Endothelial cell of umbilical vein (primary cell): ENCODE data around the gene FATE1. TPM values are rescaled to one million over a fixed set of nuclear protein-coding genes. Genes with fewer than 3 reads are reported as not detected.

Experiments
- BruUV-seq: library from RNA; stranded (reverse); fragments of 400-500 nt; replicated peaks from 2 replicates; lab custom pipeline; 2021; lab: Mats Ljungman, UMichigan
- CTCF ChIA-PET: fragments of 300-600, 350-600 bp; sonication (Branson Sonifier 250); formaldehyde crosslinking; loops from one replicate; lab custom pipeline; 2021; ENCODE audit warnings: antibody characterized with exemption, inconsistent platforms; lab: Charles Lee
- POLR2A ChIA-PET: fragments of 300-600, 350-600 bp; sonication (Branson Sonifier 250); formaldehyde crosslinking; loops from one replicate; lab custom pipeline; 2021; ENCODE audit warnings: antibody characterized with exemption, inconsistent platforms; lab: Charles Lee
- DNase-seq: peaks from one replicate; pipeline ENCODE4 v3.0.0-alpha.2; 2011; ENCODE audit warnings: low read depth, low spot score
- FAIRE-seq: peaks from 2 replicates; lab custom pipeline; 2011; peaks lifted over from hg19 to GRCh38; lab: Jason Lieb, UNC
- H2AFZ ChIP-seq: 2 replicates; pipeline ENCODE4 v1.6.0; 2012; ENCODE audit warnings: low read depth, low read length, control low read depth, inconsistent platforms
- H3K27ac ChIP-seq: 2 replicates; pipeline ENCODE4 v1.5.1; 2011; ENCODE audit warnings: low read depth, mild to moderate bottlenecking, control low read depth, low read length, moderate library complexity; ENCODE audit not compliant: insufficient read depth
- H3K27me3 ChIP-seq, 2 experiments: 2 replicates each; pipeline versions ENCODE4 v1.6.0 to v1.6.1; 2011; ENCODE audit warnings: low read length in 2 of 2, mixed read lengths in 1 of 2; ENCODE audit not compliant: control insufficient read depth in 2 of 2, insufficient read depth in 2 of 2
- H3K36me3 ChIP-seq, 2 experiments: 2 replicates in 1 of 2; 3 replicates in 1 of 2; pipeline ENCODE4 v1.5.1; 2011; ENCODE audit warnings: low read length in 2 of 2, mild to moderate bottlenecking in 1 of 2, moderate library complexity in 1 of 2; ENCODE audit not compliant: control insufficient read depth in 2 of 2, insufficient read depth in 2 of 2; ENCODE audit errors: extremely low read depth in 1 of 2
- H3K4me1 ChIP-seq: 3 replicates; pipeline ENCODE4 v1.5.1; 2011; ENCODE audit warnings: mild to moderate bottlenecking, low read length; ENCODE audit not compliant: control insufficient read depth, insufficient read depth; ENCODE audit errors: extremely low read depth
- H3K4me2 ChIP-seq: 2 replicates; pipeline ENCODE4 v1.6.1; 2011; ENCODE audit warnings: low read length, control low read depth, mixed read lengths; ENCODE audit not compliant: insufficient read depth
- H3K4me3 ChIP-seq, 3 experiments: fragments of 200-600 bp in 1 of 3; sonication (generic), shearing (Covaris generic) in 1 of 3; replicated peaks in 1 of 3; 2 replicates each; pipeline ENCODE4 v1.5.1; 2011 to 2016; ENCODE audit warnings: control low read depth in 3 of 3, low read length in 3 of 3, mild to moderate bottlenecking in 2 of 3, inconsistent platforms in 1 of 3, low read depth in 1 of 3, moderate library complexity in 1 of 3; ENCODE audit not compliant: insufficient read depth in 1 of 3
- H3K79me2 ChIP-seq: 2 replicates; pipeline ENCODE4 v1.6.0; 2012; ENCODE audit warnings: low read length, inconsistent platforms; ENCODE audit not compliant: control insufficient read depth, insufficient read depth
- H3K9ac ChIP-seq: replicated peaks from 2 replicates; pipeline ENCODE3; 2011; ENCODE audit warnings: low read length, control low read depth; ENCODE audit not compliant: insufficient read depth; ENCODE audit errors: extremely low read depth
- H3K9me1 ChIP-seq: replicated peaks from 3 replicates; pipeline ENCODE4 v1.6.0; 2011; ENCODE audit warnings: mild to moderate bottlenecking, low read length; ENCODE audit not compliant: control insufficient read depth, insufficient read depth; ENCODE audit errors: extremely low read depth
- H3K9me3 ChIP-seq: replicated peaks from 2 replicates; pipeline ENCODE4 v1.5.1; 2012; ENCODE audit warnings: low read length, inconsistent platforms; ENCODE audit not compliant: control insufficient read depth, insufficient read depth
- H4K20me1 ChIP-seq: replicated peaks from 2 replicates; pipeline ENCODE3; 2011; ENCODE audit warnings: mild to moderate bottlenecking, low read length; ENCODE audit not compliant: control insufficient read depth, insufficient read depth; ENCODE audit errors: extremely low read depth
- EZH2 ChIP-seq: IDR thresholded peaks from 2 replicates; pipeline ENCODE4 v1.6.1; 2012; ENCODE audit warnings: borderline replicate concordance, low read depth, mild to moderate bottlenecking, moderate library complexity, low read length, inconsistent platforms; ENCODE audit not compliant: severe bottlenecking
- FOS ChIP-seq: IDR thresholded peaks from 2 replicates; pipeline ENCODE4 v1.6.1; 2011; ENCODE audit warnings: mild to moderate bottlenecking, low read length, moderate library complexity, borderline replicate concordance; ENCODE audit not compliant: insufficient read depth
- GATA2 ChIP-seq: IDR thresholded peaks from 2 replicates; pipeline ENCODE4 v1.7.0; 2011; ENCODE audit warnings: low read depth, mild to moderate bottlenecking, moderate library complexity, mixed read lengths, low read length; ENCODE audit not compliant: insufficient read length, insufficient read depth
- JUN ChIP-seq: IDR thresholded peaks from 2 replicates; pipeline ENCODE4 v1.6.1; 2011; ENCODE audit warnings: borderline replicate concordance, low read depth; ENCODE audit not compliant: insufficient read length, insufficient read depth
- MYC ChIP-seq: IDR thresholded peaks from one replicate; pipeline ENCODE4 v1.6.1; 2011; ENCODE audit warnings: mild to moderate bottlenecking, low read depth, low read length
- POLR2A ChIP-seq: IDR thresholded peaks from 2 replicates; pipeline ENCODE4 v1.6.1; 2012; ENCODE audit warnings: low read depth, mild to moderate bottlenecking, control low read depth, low read length
- POLR2AphosphoS5 ChIP-seq: IDR thresholded peaks from 2 replicates; pipeline ENCODE4 v1.6.1; 2012; ENCODE audit warnings: low read depth, mild to moderate bottlenecking, control low read depth, low read length, moderate library complexity; ENCODE audit not compliant: insufficient read depth
- dilution Hi-C: fragments of 300-500 bp; cut with MboI; formaldehyde crosslinking; loops from one replicate; pipeline ENCODE4 v1.15.0; 2019; ENCODE audit warnings: low sequenced_read_pairs; ENCODE audit not compliant: extremely low pct_ligation_motif_present
- intact Hi-C: fragments of 100-400 bp; cut with micrococcal nuclease; formaldehyde crosslinking; loops from one replicate; pipeline ENCODE4 v1.10.0; 2022
- polyA plus RNA-seq, 4 experiments: library from polyadenylated mRNA; depleted of rRNA in 3 of 4; stranded (reverse) in 3 of 4; unstranded in 1 of 4; fragments of >200 nt; gene quantifications; 2 replicates each; pipeline versions ENCODE4 v1.2.1 to v1.2.3, GENCODE V29; 2011 to 2012; ENCODE audit warnings: missing spikeins in 1 of 4
- total RNA-seq: library from RNA; stranded (reverse); gene quantifications from 2 replicates; pipeline ENCODE4 v1.2.3, GENCODE V29; 2021
- TF ChIP-seq, protein P1 (sequence below), 2 donors: IDR thresholded peaks; 1 replicate in 1 of 2; 2 replicates in 1 of 2; pipeline ENCODE4 v1.5.1; 2011; ENCODE audit warnings: low read length in 2 of 2, mild to moderate bottlenecking in 2 of 2, moderate library complexity in 2 of 2, control low read depth in 1 of 2, inconsistent platforms in 1 of 2, low read depth in 1 of 2; ENCODE audit not compliant: insufficient read depth in 1 of 2; ENCODE audit errors: extremely low read depth in 1 of 2

FATE1 gene
- total and polyA plus RNA-seq, 2 donors (not counting 3 experiments of a cell fraction or from before 2014, with no cell fraction given) = not detected

DNA sequence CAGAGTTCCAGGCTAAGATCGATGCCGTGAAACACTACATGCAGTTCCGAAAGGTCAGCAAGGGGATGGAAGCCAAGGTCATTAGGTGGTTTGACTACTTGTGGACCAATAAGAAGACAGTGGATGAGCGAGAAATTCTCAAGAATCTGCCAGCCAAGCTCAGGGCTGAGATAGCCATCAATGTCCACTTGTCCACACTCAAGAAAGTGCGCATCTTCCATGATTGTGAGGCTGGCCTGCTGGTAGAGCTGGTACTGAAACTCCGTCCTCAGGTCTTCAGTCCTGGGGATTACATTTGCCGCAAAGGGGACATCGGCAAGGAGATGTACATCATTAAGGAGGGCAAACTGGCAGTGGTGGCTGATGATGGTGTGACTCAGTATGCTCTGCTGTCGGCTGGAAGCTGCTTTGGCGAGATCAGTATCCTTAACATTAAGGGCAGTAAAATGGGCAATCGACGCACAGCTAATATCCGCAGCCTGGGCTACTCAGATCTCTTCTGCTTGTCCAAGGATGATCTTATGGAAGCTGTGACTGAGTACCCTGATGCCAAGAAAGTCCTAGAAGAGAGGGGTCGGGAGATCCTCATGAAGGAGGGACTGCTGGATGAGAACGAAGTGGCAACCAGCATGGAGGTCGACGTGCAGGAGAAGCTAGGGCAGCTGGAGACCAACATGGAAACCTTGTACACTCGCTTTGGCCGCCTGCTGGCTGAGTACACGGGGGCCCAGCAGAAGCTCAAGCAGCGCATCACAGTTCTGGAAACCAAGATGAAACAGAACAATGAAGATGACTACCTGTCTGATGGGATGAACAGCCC, 28.0 kb downstream of the FATE1 start:
- Histone ChIP-seq H3K27me3 (no peaks in the 10 kb centered on the region), H2AFZ (no peak overlapping the region), H4K20me1 (no peaks in the 10 kb centered on the region), H3K4me1 (no peaks in the 10 kb centered on the region), H3K9me1 (no peaks in the 10 kb centered on the region), H3K79me2 (no peaks in the 10 kb centered on the region), H3K36me3 (no peaks in the 10 kb centered on the region), H3K9me3 (no peaks in the 10 kb centered on the region), H3K9ac (no peak overlapping the region), H3K4me2 (no peak overlapping the region), H3K4me3 (no peak overlapping the region), H3K27ac (no peak overlapping the region)
- dilution Hi-C loops (no loop called here), intact Hi-C loops (no loop called here)
- no TSS peak for BruUV-seq
- DNase-seq (no peak), FAIRE-seq (no peak)
- ChIA-PET CTCF (interaction anchor here (1.0 kb wide), 1 partner anchor 592 kb away, joined by 4 read pairs; no protein-coding TSS in a partner anchor), POLR2A (no interaction called here)
- TF ChIP-seq MYC (no peak), JUN (no peak), GATA2 (no peak), POLR2AphosphoS5 (no peak), EZH2 (no peak), POLR2A (no peak), FOS (no peak)
- TF ChIP-seq, protein P1, sequence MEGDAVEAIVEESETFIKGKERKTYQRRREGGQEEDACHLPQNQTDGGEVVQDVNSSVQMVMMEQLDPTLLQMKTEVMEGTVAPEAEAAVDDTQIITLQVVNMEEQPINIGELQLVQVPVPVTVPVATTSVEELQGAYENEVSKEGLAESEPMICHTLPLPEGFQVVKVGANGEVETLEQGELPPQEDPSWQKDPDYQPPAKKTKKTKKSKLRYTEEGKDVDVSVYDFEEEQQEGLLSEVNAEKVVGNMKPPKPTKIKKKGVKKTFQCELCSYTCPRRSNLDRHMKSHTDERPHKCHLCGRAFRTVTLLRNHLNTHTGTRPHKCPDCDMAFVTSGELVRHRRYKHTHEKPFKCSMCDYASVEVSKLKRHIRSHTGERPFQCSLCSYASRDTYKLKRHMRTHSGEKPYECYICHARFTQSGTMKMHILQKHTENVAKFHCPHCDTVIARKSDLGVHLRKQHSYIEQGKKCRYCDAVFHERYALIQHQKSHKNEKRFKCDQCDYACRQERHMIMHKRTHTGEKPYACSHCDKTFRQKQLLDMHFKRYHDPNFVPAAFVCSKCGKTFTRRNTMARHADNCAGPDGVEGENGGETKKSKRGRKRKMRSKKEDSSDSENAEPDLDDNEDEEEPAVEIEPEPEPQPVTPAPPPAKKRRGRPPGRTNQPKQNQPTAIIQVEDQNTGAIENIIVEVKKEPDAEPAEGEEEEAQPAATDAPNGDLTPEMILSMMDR (IDR thresholded peaks at IDR 0.05; ENCODE audit: extremely low read depth in 1 of 2, insufficient read depth in 1 of 2, low read depth in 1 of 2, low read length in 2 of 2) = no peak
